ENCODE data around the gene KCNK7. TPM values are rescaled to one million over a fixed set of nuclear protein-coding genes. Genes with fewer than 3 reads are reported as not detected.

Gene KCNK7
- total RNA-seq, 1 donor from 2014 or later: 0.69 TPM

DNA sequence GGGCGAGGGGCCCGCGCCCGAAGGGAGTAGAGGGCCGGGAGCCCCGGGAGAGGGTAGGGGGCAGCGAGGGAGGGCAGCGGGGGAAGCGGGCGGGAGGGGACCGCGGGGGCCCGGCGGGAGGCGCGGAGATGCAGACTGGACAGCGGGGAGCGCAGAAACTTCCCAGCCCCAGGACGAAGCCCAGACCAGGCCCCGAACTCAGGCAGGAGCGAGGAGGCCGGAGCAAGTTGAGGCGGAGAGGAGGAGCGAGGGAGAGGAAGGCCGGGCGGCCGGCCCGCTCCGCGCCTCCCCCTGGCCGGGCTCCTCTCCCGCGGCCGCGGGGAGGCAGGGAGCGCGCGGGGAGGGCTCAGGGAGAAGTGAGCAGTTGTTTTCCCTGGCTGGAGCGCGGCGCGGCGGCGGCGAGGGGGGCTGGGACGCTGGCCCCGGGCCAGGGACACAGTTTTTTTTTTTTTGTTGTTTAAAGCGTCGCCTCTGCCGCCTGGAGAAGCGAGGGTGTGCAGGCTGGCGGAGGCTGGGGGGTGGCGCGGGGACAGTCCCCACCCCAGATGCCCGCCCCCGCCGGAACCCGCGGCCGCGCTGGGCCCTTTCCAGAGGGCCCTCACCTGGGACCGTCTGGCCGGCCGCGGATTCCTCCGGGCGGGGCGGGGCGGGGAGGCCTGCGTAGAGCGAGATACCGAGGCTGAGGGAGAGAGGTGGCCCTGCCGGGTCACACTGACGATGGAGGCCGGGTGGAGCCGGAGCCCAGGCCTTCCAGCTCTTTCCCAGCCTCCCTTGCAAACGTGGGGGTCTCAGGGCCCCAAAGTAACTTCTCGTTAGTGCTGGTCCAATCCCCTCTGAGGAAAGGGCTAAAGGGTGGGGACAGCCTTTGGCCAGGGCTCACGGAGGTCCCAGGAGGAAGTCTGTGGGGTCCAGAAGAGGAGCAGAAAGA lies 37.3 kb downstream of the KCNK7 start, which contains the start of gene LTBP3:
LTBP3 (minus strand) TSS at position 358 of the 928 bp plus-strand sequence. CDS start 400 bp downstream, outside the sequence.
- TF ChIP-seq, protein P1, sequence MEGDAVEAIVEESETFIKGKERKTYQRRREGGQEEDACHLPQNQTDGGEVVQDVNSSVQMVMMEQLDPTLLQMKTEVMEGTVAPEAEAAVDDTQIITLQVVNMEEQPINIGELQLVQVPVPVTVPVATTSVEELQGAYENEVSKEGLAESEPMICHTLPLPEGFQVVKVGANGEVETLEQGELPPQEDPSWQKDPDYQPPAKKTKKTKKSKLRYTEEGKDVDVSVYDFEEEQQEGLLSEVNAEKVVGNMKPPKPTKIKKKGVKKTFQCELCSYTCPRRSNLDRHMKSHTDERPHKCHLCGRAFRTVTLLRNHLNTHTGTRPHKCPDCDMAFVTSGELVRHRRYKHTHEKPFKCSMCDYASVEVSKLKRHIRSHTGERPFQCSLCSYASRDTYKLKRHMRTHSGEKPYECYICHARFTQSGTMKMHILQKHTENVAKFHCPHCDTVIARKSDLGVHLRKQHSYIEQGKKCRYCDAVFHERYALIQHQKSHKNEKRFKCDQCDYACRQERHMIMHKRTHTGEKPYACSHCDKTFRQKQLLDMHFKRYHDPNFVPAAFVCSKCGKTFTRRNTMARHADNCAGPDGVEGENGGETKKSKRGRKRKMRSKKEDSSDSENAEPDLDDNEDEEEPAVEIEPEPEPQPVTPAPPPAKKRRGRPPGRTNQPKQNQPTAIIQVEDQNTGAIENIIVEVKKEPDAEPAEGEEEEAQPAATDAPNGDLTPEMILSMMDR (IDR thresholded peaks at IDR 0.05; ENCODE audit: partially characterized antibody, unreplicated experiment): no peak
- Mint-ChIP-seq H3K9me3 (ENCODE audit: unreplicated experiment) (peaks cover 8% of the 10 kb centered on the region), H3K36me3 (ENCODE audit: unreplicated experiment) (no peaks in the 10 kb centered on the region), H3K27ac (ENCODE audit: unreplicated experiment) (no peak within 1 kb of the TSS), H3K27me3 (ENCODE audit: unreplicated experiment) (peaks cover 14% of the 10 kb centered on the region), H3K4me3 (ENCODE audit: unreplicated experiment) (peak within 1 kb of the TSS; percentile 76), H3K4me1 (ENCODE audit: low read depth, unreplicated experiment) (peaks cover 11% of the 10 kb centered on the region)
- DNase-seq: no peak

DNA sequence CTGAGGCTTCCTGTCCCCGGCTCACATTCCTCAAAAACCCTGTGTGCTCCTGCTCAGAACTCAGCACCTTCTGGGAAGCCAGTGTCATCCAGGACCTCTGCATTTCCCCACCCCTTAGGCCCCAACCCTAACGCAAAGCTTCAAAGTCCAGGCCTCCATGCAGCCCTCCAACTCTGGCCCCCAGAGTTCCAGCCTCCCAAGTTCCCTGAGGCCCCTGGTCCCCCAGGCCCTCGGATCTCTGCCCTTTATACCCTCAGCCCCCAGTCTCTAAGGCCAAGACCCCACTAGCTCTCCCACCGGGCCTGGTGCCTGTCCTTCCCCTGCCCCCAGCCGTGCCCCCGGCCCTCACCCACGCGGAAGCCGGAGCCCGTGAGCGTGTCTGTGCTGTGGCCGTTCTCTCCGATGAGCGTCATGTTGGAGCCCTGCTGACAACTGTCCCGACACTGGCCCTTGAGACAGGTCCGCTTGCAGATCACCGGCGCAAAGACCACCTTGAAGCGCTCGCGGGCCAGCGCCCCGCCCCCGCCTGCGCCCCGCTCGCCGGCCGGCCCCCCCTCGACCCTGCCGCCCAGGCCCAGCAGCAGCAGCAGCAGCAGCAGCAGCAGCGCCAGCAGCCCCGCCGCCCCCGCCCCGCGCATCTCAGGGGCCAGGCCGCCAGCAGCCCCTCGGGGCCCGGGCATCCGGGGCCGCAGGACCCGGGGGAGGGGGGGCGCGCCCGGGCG lies 38.2 kb downstream of the KCNK7 start:
- Mint-ChIP-seq H3K27me3 (ENCODE audit: unreplicated experiment) (peaks cover 14% of the 10 kb centered on the region), H3K4me1 (ENCODE audit: low read depth, unreplicated experiment) (peaks cover 12% of the 10 kb centered on the region), H3K36me3 (ENCODE audit: unreplicated experiment) (no peaks in the 10 kb centered on the region), H3K9me3 (ENCODE audit: unreplicated experiment) (peaks cover 8% of the 10 kb centered on the region), H3K27ac (ENCODE audit: unreplicated experiment) (no peak overlapping the region), H3K4me3 (ENCODE audit: unreplicated experiment) (peak overlapping the region; percentile 76)
- no peak for DNase-seq
- TF ChIP-seq, protein P1 (IDR thresholded peaks at IDR 0.05; ENCODE audit: partially characterized antibody, unreplicated experiment): no peak

DNA sequence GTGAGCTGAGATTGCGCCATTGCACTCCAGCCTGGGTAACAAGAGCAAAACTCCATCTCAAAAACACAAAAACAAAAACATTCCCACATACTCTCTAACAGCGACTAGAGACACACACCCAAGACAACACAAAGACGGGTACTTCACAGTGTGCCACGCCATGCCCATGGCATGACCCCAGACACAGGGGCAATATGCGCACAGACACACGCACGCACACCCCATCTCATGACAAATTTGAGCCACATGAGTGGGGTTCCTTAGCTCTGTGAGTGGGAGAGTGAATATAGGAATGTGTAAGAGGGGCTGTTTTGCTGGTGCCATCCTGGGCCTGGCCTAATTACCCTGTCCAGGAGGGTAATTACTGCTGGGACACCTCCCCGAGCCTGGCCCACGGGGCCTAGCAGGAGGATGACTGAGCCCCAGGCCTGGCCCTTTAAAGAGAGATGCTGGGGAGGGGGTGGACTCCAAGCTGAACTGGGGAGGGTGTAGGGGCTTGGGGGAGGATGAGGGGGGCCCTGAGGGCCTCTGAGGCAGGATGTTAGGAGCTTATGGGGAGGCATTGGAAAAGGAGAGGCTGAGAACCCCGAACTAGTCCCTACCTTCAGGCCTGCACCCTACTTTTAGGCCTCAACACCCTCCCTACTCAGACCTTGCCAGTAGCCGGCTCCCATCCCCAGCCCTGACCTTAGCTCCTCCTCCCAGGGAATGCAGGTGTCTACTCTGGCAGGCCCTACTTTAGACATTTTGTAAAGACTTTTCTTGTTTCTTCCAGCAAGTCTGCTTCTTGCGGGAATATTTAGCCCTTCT lies 38.9 kb downstream of the KCNK7 start:
- Mint-ChIP-seq H3K4me1 (ENCODE audit: low read depth, unreplicated experiment) (peaks cover 15% of the 10 kb centered on the region), H3K36me3 (ENCODE audit: unreplicated experiment) (no peaks in the 10 kb centered on the region), H3K27me3 (ENCODE audit: unreplicated experiment) (peaks cover 17% of the 10 kb centered on the region), H3K27ac (ENCODE audit: unreplicated experiment) (no peak overlapping the region), H3K4me3 (ENCODE audit: unreplicated experiment) (peak overlapping the region; percentile 76), H3K9me3 (ENCODE audit: unreplicated experiment) (peaks cover 11% of the 10 kb centered on the region)
- TF ChIP-seq, protein P1 (IDR thresholded peaks at IDR 0.05; ENCODE audit: partially characterized antibody, unreplicated experiment): no peak
- no peak for DNase-seq

DNA sequence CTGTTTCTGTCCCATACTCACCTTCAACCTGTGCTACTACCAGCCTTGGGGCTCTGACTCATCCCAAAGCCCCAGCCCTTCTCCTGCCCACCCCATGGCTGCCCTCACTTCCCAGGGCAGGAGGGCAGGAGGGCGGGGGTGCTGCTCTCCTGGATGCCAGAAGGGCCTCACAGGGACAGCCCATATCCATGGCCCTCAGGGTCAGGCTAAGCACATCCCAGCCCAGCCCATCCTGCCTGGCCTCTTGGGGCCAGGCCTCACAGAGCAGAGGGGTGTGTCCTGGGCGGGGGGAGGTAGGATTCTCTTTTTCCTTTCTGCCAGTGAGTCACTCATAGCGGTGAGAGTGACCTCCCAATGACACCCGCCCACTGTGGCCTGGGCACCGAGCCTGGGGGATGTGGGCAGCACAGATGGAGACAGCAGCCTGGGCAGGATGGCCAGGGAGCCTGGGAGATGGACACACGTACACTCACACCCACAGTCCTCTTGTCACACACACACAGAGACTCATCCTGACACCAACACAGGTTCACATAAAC lies 39.8 kb downstream of the KCNK7 start:
- TF ChIP-seq, protein P1 (IDR thresholded peaks at IDR 0.05; ENCODE audit: partially characterized antibody, unreplicated experiment): no peak
- peaks cover 22% of the 10 kb centered on the region for H3K27me3 Mint-ChIP-seq (ENCODE audit: unreplicated experiment)
- DNase-seq: no peak
- H3K27ac Mint-ChIP-seq (ENCODE audit: unreplicated experiment): no peak overlapping the region
- peak overlapping the region; percentile 61 for H3K4me3 Mint-ChIP-seq (ENCODE audit: unreplicated experiment)
- H3K4me1 Mint-ChIP-seq (ENCODE audit: low read depth, unreplicated experiment): peaks cover 17% of the 10 kb centered on the region
- H3K9me3 Mint-ChIP-seq (ENCODE audit: unreplicated experiment): peaks cover 14% of the 10 kb centered on the region
- no peaks in the 10 kb centered on the region for H3K36me3 Mint-ChIP-seq (ENCODE audit: unreplicated experiment)

Data from glutamatergic neuron (in vitro differentiated cells).